GM23248 (cell line): ENCODE data around the gene SPATS2L. TPM values are rescaled to one million over a fixed set of nuclear protein-coding genes. Genes with fewer than 3 reads are reported as not detected.
A peak's percentile ranks its signal among the peaks of the same experiment; 100 is the strongest.

Experiments used
- DNase-seq: peaks from one replicate; pipeline ENCODE4 v3.0.0-alpha.2; 2015
- H2AFZ ChIP-seq: fragments of 200-600 bp; sonication (generic); 2 replicates; pipeline ENCODE4 v1.6.1; 2016; ENCODE audit warnings: antibody characterized with exemption
- H3F3A ChIP-seq: fragments of 200-600 bp; sonication (generic); 2 replicates; pipeline ENCODE4 v1.6.1; 2016; ENCODE audit warnings: mild to moderate bottlenecking, antibody characterized with exemption, mixed run types; ENCODE audit not compliant: insufficient read depth
- H3K27ac ChIP-seq: fragments of 200-600 bp; sonication (generic); 2 replicates; pipeline ENCODE4 v1.5.1; 2016; ENCODE audit warnings: mild to moderate bottlenecking
- H3K27me3 ChIP-seq: fragments of 200-600 bp; sonication (generic); replicated peaks from 2 replicates; pipeline ENCODE4 v1.6.1; 2016; ENCODE audit warnings: mild to moderate bottlenecking; ENCODE audit not compliant: insufficient read depth
- H3K36me3 ChIP-seq: fragments of 200-600 bp; sonication (generic); 2 replicates; pipeline ENCODE4 v1.6.1; 2016; ENCODE audit warnings: low read depth, mild to moderate bottlenecking
- H3K4me1 ChIP-seq: fragments of 200-600 bp; sonication (generic); 2 replicates; pipeline ENCODE4 v1.6.1; 2016; ENCODE audit warnings: mild to moderate bottlenecking; ENCODE audit not compliant: insufficient read depth
- H3K4me2 ChIP-seq: fragments of 200-600 bp; sonication (generic); one replicate; pipeline ENCODE4 v1.6.1; 2016; ENCODE audit warnings: mild to moderate bottlenecking; ENCODE audit not compliant: unreplicated experiment
- H3K4me3 ChIP-seq: fragments of 200-600 bp; sonication (generic); 2 replicates; pipeline ENCODE4 v1.5.1; 2016; ENCODE audit warnings: mild to moderate bottlenecking
- H3K79me2 ChIP-seq: fragments of 200-600 bp; sonication (generic); 2 replicates; pipeline ENCODE4 v1.6.1; 2016; ENCODE audit warnings: mild to moderate bottlenecking; ENCODE audit not compliant: insufficient read depth
- H3K9ac ChIP-seq: fragments of 200-600 bp; sonication (generic); 2 replicates; pipeline ENCODE4 v1.6.1; 2016; ENCODE audit warnings: mild to moderate bottlenecking
- H3K9me2 ChIP-seq: fragments of 200-600 bp; sonication (generic); 2 replicates; pipeline ENCODE4 v1.6.1; 2016; ENCODE audit warnings: mixed run types, mild to moderate bottlenecking, moderate library complexity; ENCODE audit not compliant: insufficient read depth
- H3K9me3 ChIP-seq: fragments of 200-600 bp; sonication (generic); one replicate; pipeline ENCODE4 v1.6.1; 2017; ENCODE audit warnings: low read depth
- H4K20me1 ChIP-seq: fragments of 200-600 bp; sonication (generic); 2 replicates; pipeline ENCODE4 v1.6.0; 2016; ENCODE audit not compliant: insufficient read depth
- EZH2 ChIP-seq: fragments of 200-600 bp; sonication (generic); IDR thresholded peaks from 2 replicates; pipeline ENCODE4 v1.6.1; 2018; ENCODE audit warnings: antibody characterized with exemption, mild to moderate bottlenecking; ENCODE audit not compliant: insufficient read depth, poor library complexity, severe bottlenecking
- EZH2phosphoT487 ChIP-seq: fragments of 200-600 bp; sonication (generic); IDR thresholded peaks from 2 replicates; pipeline ENCODE4 v1.6.1; 2018; ENCODE audit warnings: antibody characterized with exemption, moderate library complexity, mild to moderate bottlenecking, low read depth; ENCODE audit not compliant: insufficient read depth
- WGBS, 2 experiments: methylation state at CpG; one replicate each; pipeline ENCODE4 v1.1.6; 2015 to 2017; ENCODE audit warnings: low lambda C conversion rate in 2 of 2, low coverage in 1 of 2; ENCODE audit errors: missing lambda C conversion rate in 2 of 2; 5-methylcytosine and 5-hydroxymethylcytosine counted together
- in situ Hi-C: fragments of 300-500 bp; cut with MboI; formaldehyde crosslinking; loops from 2 replicates; pipeline ENCODE4 v1.15.0; 2020
- polyA plus RNA-seq: library from polyadenylated mRNA; unstranded; fragments of >200 nt; fragmentation: Nextera tagmentation; extraction: Ambion mirVana; gene quantifications from 2 replicates; pipeline ENCODE4 v1.2.1, GENCODE V29; 2016
- total RNA-seq: library from RNA; depleted of rRNA; stranded (reverse); fragments of >200 nt; shearing (Covaris generic); gene quantifications from 2 replicates; pipeline ENCODE4 v1.2.3, GENCODE V29; 2014

Gene SPATS2L
- total and polyA plus RNA-seq, 2 experiments from 2014 or later, result 78.3 to 128 TPM

DNA sequence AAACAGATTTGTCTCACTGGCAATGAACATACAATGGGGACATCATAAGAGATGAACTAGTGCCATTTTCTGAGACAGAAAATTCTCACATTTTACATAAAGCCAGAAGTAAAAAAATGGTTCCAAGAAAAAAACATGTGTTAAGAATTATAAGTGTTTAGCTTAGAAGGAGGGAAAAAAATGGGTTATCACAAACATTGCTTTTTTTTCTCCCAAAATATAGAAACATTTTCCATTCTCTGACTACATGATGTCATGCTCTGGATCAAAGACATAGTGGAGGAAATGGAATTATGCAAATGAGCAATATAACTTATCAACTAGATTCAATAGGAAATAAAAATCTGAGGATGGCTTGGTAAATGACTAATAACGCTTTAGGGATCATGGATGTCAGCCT, 49.8 kb downstream of the SPATS2L start:
- Histone ChIP-seq H3K4me1 (peaks cover 51% of the 10 kb centered on the region), H3K4me2 (peak overlapping the region; percentile 66), H2AFZ (no peak overlapping the region), H3K9ac (no peak overlapping the region), H3K27me3 (no peaks in the 10 kb centered on the region), H3K4me3 (0 out of 2 replicates have a peak overlapping the region, but pooled peaks have one; percentile 9), H3F3A (peaks cover 59% of the 10 kb centered on the region), H3K36me3 (no peaks in the 10 kb centered on the region), H3K9me3 (no peaks in the 10 kb centered on the region), H4K20me1 (no peaks in the 10 kb centered on the region), H3K27ac (peak overlapping the region; percentile 53), H3K79me2 (peaks cover 92% of the 10 kb centered on the region), H3K9me2 (no peaks in the 10 kb centered on the region)
- WGBS, 2 experiments, result 89 to 100% methylated on average over 1 of the region's 1 CpG
- DNase-seq, result peak; percentile 28
- in situ Hi-C loops, result no loop called here
- TF ChIP-seq EZH2 (no peak), EZH2phosphoT487 (no peak)

- Histone ChIP-seq H4K20me1 (no peaks in the 10 kb centered on the region), H3K4me2 (peak overlapping the region; percentile 66), H3K9me2 (no peaks in the 10 kb centered on the region), H3K36me3 (no peaks in the 10 kb centered on the region), H3K9ac (no peak overlapping the region), H3F3A (peaks cover 53% of the 10 kb centered on the region), H3K27me3 (no peaks in the 10 kb centered on the region), H3K4me3 (peak overlapping the region; percentile 9; the same call in 1 of the 2 replicates), H3K4me1 (peaks cover 45% of the 10 kb centered on the region), H3K79me2 (peaks cover 92% of the 10 kb centered on the region), H3K9me3 (no peaks in the 10 kb centered on the region), H2AFZ (no peak overlapping the region), H3K27ac (peak overlapping the region; percentile 53)
- WGBS, 2 experiments, result 0 to 4% methylated on average over 1 of the region's 1 CpG
- in situ Hi-C loops, result no loop called here
- TF ChIP-seq EZH2phosphoT487 (no peak), EZH2 (no peak)
- peak; percentile 79 for DNase-seq
These were observed 50.4 kb downstream of the SPATS2L start for GRCh38 chr2:200356857-200357384.

DNA sequence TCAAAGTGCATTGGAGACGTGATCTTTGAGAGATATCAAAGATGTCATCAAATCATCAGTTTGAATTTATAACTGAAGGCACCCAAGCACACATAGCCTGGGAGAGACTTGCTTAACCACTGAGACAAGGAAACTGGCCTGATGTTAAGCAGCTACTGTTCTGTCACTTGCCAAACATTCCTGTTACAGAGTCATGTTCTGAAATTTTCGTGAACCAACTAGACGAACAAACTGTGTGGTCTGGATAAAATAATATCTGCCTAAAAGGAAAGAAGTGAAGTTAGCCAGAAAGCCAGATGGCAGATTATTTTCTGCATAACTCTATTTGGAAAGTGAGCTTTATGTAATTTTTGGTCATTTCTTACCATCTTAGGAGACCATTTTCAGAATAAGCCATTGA, 51.4 kb downstream of the SPATS2L start:
- Histone ChIP-seq H2AFZ (no peak overlapping the region), H3F3A (peaks cover 52% of the 10 kb centered on the region), H3K27me3 (no peaks in the 10 kb centered on the region), H3K27ac (peak overlapping the region; percentile 53), H3K9me3 (no peaks in the 10 kb centered on the region), H3K9ac (no peak overlapping the region), H3K4me2 (peak overlapping the region; percentile 66), H3K79me2 (peaks cover 93% of the 10 kb centered on the region), H3K4me3 (no peak overlapping the region; the same call in 1 of the 2 replicates), H3K4me1 (peaks cover 39% of the 10 kb centered on the region), H3K9me2 (no peaks in the 10 kb centered on the region), H3K36me3 (no peaks in the 10 kb centered on the region; the same call in 1 of the 2 replicates), H4K20me1 (no peaks in the 10 kb centered on the region)
- in situ Hi-C loops, result no loop called here
- peak; percentile 51 for DNase-seq
- TF ChIP-seq EZH2phosphoT487, result no peak
- TF ChIP-seq EZH2, result no peak
- 34 to 43% methylated on average over 3 of the region's 3 CpGs for WGBS, 2 experiments

DNA sequence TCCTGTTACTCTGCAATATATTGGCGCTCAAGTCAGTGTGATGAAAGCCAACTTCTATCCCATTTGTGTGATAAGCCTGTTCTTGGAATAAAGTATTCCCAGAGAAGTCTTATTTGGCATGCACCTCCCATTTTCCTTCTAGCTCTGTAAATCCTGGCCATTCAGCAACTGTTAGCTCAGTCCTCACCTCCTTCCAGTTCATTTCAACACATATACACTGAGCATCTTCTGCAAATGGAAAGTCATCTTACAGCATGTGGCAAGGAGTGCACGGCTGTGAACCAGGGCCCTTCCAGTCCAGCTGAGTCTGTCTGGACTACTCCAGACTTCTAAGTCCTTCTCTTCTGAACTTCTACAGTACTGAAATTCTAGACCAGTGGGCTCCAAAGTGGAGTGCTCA, 53.1 kb downstream of the SPATS2L start:
- Histone ChIP-seq H3K36me3 (no peaks in the 10 kb centered on the region; the same call in 1 of the 2 replicates), H4K20me1 (no peaks in the 10 kb centered on the region), H3F3A (peaks cover 45% of the 10 kb centered on the region), H3K9me2 (no peaks in the 10 kb centered on the region), H3K4me2 (no peak overlapping the region), H3K27ac (no peak overlapping the region), H3K9ac (no peak overlapping the region), H3K9me3 (no peaks in the 10 kb centered on the region), H3K4me3 (no peak overlapping the region), H3K4me1 (peaks cover 30% of the 10 kb centered on the region), H3K79me2 (peaks cover 93% of the 10 kb centered on the region), H2AFZ (no peak overlapping the region), H3K27me3 (no peaks in the 10 kb centered on the region)
- WGBS, 2 experiments, result 95 to 98% methylated on average over 2 of the region's 2 CpGs
- TF ChIP-seq EZH2, result no peak
- TF ChIP-seq EZH2phosphoT487, result no peak
- in situ Hi-C loops, result no loop called here
- DNase-seq, result no peak
